Measurements from ENCODE around the gene SUPT3H.
"Not testable (repeated sequence)": the region's sequence is repeated elsewhere in the genome, so short reads cannot be mapped to it uniquely, and the experiment has no call there.

The SUPT3H gene

GRCh38 chr6:45184040-45184439, 193.7 kb downstream of the SUPT3H start:
- no peak for DNase-seq (ENCODE audit: low read depth)

DNA sequence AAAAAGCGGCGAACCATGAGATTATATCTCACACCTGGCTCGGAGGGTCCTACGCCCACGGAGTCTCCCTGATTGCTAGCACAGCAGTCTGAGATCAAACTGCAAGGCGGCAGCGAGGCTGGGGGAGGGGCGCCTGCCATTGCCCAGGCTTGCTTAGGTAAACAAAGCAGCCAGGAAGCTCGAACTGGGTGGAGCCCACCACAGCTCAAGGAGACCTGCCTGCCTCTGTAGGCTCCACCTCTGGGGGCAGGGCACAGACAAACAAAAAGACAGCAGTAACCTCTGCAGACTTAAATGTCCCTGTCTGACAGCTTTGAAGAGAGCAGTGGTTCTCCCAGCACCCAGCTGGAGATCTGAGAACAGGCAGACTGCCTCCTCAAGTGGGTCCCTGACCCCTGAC, 201.4 kb downstream of the SUPT3H start:
- not testable (repeated sequence) for DNase-seq (ENCODE audit: low read depth)

DNA sequence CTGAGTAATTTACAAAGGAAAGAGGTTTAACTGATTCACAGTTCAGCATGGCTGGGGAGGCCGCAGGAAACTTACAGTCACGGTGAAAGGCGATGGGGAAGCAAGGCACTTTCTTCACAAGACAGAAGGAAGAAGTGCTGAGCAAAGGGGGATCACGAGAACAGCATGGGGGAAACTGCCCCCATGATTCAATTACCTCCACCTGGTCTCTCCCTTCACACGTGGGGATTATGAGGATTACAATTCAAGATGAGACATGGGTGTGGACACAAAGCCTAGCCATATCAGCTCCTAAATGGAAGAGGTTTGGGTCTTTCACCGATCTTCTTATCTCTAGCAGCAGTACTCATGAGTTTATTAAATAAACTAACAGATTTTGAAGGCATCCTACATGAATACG, 202.5 kb downstream of the SUPT3H start:
- no peak for DNase-seq (ENCODE audit: low read depth)

DNA sequence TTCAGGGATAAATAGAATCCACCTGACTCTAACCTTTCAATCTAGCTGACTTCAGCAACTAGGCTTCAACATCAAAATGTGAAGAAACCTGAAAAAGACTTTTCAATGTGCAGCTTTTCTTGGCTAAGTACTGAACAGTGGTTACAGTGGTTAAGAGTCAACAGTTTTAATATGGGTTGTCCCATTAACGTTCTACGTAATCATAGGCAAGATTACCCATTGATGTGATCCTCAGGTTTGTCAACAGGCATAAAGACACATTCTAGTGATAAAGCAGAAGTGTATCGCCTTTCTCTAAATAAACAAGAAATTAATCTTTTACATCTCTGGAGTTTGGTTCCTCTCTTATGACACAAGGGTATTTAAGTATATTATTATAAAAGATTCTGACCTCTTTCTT, 203.7 kb downstream of the SUPT3H start:
- no peak for DNase-seq (ENCODE audit: low read depth)

GRCh38 chr6:45171380-45171779, 206.4 kb downstream of the SUPT3H start:
- no peak for DNase-seq (ENCODE audit: low read depth)

DNA sequence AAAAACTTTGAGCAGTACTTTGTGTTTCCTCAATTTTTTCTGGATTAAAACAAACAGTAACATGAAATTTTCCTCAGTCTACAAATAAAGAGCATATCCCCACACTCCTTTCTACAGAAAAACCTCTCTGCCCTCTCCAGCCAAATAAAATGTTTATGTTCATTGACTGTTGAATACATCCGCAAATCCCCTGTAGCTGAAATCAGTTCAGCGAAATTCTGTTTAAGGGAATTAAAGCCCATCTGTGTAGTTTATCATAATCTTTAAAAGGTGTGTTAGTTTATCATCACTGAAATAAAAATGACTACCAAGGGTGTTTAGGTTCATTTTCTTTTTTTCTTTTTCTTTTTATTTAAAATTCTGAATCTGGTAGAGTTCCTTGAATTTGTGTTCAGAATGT, 207.4 kb downstream of the SUPT3H start:
- no peak for DNase-seq (ENCODE audit: low read depth)

DNA sequence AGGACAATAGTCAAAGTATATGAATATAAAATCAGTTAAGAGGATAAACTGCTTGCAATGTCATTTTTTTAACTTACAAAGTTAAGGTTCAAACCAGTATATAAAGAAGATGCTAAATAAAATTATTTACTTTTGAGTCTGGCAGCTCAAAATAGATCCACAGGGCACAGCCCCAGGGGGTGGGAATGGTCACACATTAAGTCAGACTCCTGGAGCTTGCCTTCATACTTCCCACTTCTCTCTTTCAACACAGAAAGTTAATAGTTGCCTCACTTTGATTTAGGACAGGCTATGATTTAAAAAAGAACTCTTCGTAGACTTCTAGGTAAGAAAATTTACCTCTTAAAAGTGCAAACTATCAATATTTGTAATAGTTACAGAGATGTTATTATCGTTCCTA, 207.9 kb downstream of the SUPT3H start:
- DNase-seq (ENCODE audit: low read depth), result no peak

- no peak for DNase-seq (ENCODE audit: low read depth)
Observed at GRCh38 chr6:45163952-45164766, 213.6 kb downstream of the SUPT3H start.

DNA sequence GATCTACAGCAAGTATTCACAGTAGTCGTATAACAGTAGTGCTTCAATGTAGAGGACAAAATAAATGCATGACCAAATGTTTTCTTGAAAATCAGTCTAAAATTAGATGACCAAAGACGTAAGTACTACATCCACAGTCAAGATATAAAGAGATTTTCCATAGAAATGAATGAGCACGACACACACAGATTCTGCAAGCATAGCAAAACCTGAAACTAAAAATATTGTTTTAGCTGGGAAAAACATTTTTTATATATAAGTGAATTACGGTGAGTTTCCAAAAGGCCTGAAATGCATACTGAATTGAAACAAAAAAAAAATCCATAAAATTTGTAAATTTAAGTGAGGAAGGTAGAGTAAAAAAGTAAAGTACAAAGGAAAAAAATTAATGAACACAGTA, 217.4 kb downstream of the SUPT3H start:
- DNase-seq (ENCODE audit: low read depth), result no peak

DNA sequence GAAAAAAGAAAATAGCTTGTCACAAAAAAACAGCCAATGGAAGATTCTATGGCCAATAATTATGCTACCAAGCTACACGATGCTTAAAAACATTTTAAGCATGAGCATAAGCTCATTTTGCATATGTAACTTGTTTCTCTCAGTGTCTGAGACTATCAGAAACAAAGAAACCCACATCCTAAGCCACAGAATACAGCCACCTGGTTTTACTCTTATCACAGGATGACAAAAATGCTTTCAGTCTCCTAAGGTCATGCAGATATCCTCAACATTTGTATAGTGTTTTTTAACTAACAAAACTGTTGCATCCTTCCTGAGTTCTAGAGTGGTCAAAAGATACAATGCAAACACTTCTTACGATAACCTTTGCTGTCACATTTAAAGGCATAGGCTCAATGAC, 221.7 kb downstream of the SUPT3H start:
- no peak for DNase-seq (ENCODE audit: low read depth)

- no peak for DNase-seq (ENCODE audit: low read depth)
Observed at GRCh38 chr6:45155341-45155894, 222.3 kb downstream of the SUPT3H start.

- no peak for DNase-seq (ENCODE audit: low read depth)
Observed at GRCh38 chr6:45154679-45155078, 223.1 kb downstream of the SUPT3H start.

DNA sequence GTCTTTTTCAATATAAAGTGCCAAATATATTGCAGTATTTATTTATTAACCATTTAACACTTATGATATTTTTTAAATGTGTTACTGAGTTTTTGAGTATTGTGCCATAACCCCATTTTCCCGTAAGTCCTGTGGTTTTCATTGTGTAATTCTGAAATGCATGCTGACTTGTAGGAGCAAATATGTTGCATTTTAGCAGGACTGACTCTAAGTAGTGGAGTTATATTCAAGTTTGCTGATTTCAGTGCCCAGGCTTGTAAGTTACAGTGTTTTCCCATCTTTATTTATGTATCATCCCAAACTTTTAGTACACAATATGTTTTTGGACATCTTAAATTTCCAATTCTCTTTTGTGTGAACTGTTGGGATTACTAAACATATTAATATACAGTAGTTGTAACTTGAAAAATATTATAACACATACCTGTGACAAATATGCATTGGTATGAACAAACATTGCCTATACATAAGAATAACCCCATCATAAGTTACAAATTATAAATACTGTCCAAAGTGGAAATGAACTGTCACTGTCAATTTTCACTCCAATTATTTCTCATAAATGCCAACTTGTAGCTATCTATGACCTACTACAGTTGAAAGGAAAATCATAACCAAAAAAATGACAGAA, 228.9 kb downstream of the SUPT3H start:
- no peak for DNase-seq (ENCODE audit: low read depth)

DNA sequence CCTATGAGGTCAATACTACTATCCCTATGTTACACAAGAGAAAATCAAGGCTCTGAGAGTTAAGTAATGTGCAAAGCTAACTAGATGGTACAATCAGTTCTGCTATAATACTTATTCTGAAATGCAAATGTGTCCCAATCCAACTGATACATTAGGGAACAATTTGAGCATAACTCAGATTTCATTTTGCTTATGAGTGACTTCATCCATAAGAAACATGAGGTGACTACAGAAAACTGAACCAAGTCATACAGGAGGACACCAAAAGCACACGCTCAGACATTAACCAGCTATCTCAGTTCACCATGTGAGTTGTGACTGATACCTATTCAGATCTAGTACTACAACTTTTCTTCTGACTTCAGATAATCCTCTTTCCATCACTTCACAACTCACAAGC, 229.5 kb downstream of the SUPT3H start:
- no peak for DNase-seq (ENCODE audit: low read depth)

- not testable (repeated sequence) for DNase-seq (ENCODE audit: low read depth)
Observed at GRCh38 chr6:45145658-45146057, 232.1 kb downstream of the SUPT3H start.

DNA sequence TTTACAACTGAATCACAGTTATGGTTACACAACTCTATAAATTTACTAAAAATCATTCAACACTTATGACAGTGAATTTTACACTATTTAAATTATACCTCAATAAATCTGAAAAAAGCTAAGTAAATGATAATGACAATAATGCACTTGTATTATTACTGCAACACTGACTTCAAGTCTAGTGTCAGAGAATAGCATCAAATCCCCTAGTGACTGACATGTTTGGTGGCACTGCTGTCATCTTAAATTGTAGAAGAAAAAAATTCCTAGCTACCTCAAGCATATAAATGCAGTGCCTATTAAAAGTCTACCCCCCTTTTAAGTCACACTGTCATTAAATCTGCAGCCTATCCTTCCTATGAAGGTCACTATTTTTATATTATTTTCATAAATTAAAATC, 239.0 kb downstream of the SUPT3H start:
- DNase-seq (ENCODE audit: low read depth), result no peak

DNA sequence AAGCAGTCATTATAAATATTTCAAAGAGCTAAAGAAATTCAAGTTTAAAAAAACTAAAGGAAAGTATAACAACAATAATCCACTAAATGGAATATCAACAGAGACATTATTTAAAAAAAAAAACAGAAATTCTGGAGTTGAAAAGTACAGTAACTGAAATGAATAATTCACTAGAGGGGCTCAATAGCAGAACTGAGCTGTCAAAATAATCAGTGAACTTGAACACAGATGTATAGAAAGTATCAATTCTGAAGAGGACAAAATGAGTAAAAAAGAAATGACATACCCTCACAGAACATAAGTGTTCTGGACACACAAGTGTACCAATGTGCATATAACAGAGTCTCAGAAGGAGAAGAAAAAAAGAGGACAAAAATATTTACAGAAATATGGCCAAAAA, 241.2 kb downstream of the SUPT3H start:
- DNase-seq (ENCODE audit: low read depth), result no peak

GRCh38 chr6:45132658-45133294, 245.0 kb downstream of the SUPT3H start:
- no peak for DNase-seq (ENCODE audit: low read depth)

DNA sequence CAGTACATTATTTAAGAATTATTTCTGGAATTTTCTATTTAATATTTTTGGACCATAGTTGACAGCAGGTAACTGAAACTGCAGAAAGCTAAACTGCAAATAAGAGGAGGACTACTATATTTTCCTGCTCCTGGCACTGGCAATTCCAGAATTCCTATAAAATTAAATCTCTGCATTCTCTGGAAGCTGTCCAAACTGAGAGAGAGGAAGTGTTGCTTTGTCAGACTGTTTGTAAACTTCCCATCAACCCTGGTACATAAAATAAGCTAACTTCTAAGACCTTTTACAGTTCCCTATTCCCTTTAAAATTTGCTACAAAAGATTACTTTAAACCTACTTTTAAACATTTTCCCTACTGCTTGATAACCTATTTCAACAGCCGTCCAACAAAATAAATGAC, 245.7 kb downstream of the SUPT3H start:
- DNase-seq (ENCODE audit: low read depth), result no peak

GRCh38 chr6:45129051-45129450, 248.7 kb downstream of the SUPT3H start:
- DNase-seq (ENCODE audit: low read depth), result no peak

GRCh38 chr6:45127185-45127584, 250.5 kb downstream of the SUPT3H start:
- DNase-seq (ENCODE audit: low read depth), result no peak

- DNase-seq (ENCODE audit: low read depth), result no peak
Observed at GRCh38 chr6:45126033-45126432, 251.7 kb downstream of the SUPT3H start.

- no peak for DNase-seq (ENCODE audit: low read depth)
Observed at GRCh38 chr6:45123023-45123422, 254.7 kb downstream of the SUPT3H start.
